Fibroblast of mammary gland (primary cell): ENCODE results near the gene DDX24.
"Not testable (repeated sequence)": the region's sequence is repeated elsewhere in the genome, so short reads cannot be mapped to it uniquely, and the experiment has no call there.

ENCODE experiments used
- DNase-seq: peaks from one replicate; pipeline ENCODE4 v3.0.0-alpha.2; 2010; ENCODE audit warnings: low read depth
- H3K4me3 ChIP-seq: 2 replicates; pipeline ENCODE4 v1.5.1; 2011; ENCODE audit warnings: low read depth, mild to moderate bottlenecking, low read length, moderate library complexity; ENCODE audit not compliant: control insufficient read depth
- TF ChIP-seq, protein P1 (sequence below): conservative IDR thresholded peaks from 2 replicates; pipeline ENCODE4 v1.5.1; 2011; ENCODE audit warnings: low read depth, low read length, inconsistent platforms; ENCODE audit not compliant: control insufficient read depth, insufficient read depth

DDX24 gene

DNA sequence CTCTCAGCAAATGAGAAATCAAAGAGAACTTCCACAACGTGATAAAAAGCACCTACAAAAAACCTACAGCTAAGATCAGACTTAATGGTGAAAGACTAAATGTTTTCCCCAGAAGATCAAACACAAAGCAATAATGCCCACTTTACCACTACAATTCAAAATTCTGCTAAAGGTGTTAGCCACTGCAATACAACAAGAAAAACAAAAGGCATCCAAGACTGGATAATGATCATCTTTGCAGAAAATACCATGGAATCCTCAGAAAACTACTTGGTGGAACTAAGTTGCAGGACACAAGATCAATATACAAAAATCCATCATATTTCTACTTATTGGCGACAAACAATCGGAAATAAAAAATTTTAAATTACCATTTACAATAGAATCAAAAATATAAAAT is 6.5 kb downstream of the DDX24 start:
- no peak for DNase-seq
- TF ChIP-seq, protein P1, sequence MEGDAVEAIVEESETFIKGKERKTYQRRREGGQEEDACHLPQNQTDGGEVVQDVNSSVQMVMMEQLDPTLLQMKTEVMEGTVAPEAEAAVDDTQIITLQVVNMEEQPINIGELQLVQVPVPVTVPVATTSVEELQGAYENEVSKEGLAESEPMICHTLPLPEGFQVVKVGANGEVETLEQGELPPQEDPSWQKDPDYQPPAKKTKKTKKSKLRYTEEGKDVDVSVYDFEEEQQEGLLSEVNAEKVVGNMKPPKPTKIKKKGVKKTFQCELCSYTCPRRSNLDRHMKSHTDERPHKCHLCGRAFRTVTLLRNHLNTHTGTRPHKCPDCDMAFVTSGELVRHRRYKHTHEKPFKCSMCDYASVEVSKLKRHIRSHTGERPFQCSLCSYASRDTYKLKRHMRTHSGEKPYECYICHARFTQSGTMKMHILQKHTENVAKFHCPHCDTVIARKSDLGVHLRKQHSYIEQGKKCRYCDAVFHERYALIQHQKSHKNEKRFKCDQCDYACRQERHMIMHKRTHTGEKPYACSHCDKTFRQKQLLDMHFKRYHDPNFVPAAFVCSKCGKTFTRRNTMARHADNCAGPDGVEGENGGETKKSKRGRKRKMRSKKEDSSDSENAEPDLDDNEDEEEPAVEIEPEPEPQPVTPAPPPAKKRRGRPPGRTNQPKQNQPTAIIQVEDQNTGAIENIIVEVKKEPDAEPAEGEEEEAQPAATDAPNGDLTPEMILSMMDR = no peak
- no peak overlapping the region for H3K4me3 ChIP-seq

DNA sequence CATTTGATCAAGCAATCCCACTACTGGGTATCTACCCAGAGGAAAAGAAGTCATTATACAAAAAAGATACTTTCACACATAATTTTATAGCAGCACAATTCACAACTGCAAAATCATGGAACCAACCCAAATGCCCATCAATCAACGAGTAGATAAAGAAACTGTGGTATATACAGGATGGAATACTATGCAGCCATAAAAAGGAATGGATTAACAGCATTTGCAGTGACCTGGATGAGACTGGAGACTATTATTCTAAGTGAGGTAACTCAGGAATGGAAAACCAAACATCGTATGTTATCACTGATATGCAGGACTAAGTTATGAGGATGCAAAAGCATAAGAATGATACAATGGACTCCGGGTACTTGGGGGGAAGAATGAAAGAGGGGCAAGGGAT is 8.9 kb downstream of the DDX24 start:
- not testable (repeated sequence) for DNase-seq, H3K4me3 ChIP-seq

DNA sequence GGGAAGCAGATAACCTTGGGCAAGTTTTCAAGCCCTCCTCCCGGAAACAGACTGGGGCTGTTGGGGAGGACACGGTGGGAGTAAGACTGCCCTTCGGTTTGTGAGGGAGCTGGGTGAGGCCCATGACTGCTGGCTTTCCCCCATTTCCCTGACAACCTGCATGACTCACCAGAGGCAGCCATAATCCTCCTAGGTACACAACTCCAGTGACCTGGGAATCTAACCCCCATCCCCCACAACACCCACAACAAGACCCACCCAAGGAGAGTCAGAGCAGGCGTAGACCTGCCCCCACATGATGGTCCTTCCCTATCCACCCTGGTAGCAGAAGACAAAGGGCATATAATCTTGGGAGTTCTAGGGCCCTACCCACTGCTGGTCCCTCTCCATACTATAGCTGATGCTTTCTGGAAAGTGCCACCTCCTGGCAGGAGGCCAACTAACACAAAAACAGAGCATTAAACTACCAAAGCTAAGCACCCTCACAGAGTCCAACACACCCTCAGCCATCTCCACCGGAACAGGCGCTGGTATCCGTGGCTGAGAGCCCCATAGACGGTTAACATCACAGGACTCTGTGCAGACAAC is 14.8 kb downstream of the DDX24 start:
- H3K4me3 ChIP-seq = no peak overlapping the region
- no peak for DNase-seq
- TF ChIP-seq, protein P1 = no peak

DNA sequence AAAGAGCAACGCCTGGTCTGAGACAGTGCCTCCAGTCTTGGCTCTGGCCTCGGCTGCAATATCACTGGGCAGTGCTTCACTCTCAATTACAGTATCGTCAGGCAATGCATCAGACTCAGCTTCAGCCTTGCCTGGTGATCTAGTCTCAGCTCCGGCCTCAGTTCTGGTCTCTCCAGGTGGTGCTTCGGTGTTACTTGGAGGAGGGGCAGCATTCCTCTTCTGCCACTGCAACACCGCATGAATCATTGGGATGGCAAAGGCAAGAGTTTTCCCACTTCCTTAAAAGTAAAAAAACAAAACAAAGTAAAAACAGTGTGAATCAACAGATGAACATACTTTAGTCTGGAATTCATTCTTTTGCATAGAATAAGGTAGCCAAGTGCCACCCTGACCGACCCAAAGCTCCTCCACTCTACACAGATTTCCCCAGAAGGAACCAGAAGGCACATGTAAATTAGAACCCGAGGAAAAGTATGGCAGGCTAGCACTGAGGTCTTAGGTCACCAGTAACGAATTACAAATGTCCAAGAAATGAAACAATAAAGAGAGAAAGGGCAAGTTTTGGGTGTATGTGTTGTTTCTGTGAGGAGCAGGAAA is 18.6 kb downstream of the DDX24 start:
- peak; percentile 55 for DNase-seq

DNA sequence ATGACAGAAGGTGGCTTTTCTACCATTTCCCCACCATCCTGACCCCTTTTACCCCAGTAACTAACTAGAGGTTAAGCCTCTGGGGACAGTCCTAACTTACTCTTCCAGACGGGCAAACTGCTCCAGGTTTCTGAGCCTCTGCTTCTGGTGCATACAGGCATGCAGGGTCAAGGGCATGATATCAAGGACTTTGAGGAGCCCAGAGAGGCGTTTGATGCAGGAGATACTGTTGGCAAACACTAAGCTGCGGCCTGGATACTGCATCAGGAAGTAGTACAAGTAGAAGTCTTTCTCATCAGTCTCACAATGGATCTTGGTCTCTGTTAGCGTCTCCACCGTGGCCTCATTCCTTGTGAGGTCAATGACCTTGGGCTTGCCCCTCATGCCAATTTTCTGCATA is 21.0 kb downstream of the DDX24 start:
- TF ChIP-seq, protein P1 = no peak
- no peak overlapping the region for H3K4me3 ChIP-seq
- DNase-seq = no peak

More for the DNA sequence above, 18.6 kb downstream of the DDX24 start:
- TF ChIP-seq, protein P1 = no peak
- H3K4me3 ChIP-seq = no peak overlapping the region

DNA sequence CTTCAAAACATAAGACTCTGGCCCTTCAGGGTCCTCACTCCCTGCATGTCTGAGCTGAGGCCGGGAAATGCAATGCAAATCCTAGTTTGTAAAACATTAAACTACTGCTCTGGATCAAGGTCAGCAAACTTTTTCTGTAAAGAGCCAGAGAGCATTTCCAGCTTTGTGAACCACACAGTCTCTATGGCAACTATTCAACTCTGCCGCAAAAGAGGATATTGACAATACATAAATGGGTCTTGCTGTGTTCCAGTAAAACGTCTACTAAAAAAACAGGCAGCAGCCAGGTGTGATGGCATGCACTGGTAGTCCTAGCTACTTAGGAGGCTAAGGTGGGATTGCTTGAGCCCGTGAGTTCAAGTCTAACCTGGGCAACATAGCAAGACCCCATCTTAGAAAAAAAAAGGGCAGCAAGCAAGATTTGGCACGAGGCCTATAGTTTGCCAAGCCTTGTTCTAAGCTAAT is 22.3 kb downstream of the DDX24 start:
- TF ChIP-seq, protein P1 = no peak
- DNase-seq = no peak
- H3K4me3 ChIP-seq = no peak overlapping the region

DNA sequence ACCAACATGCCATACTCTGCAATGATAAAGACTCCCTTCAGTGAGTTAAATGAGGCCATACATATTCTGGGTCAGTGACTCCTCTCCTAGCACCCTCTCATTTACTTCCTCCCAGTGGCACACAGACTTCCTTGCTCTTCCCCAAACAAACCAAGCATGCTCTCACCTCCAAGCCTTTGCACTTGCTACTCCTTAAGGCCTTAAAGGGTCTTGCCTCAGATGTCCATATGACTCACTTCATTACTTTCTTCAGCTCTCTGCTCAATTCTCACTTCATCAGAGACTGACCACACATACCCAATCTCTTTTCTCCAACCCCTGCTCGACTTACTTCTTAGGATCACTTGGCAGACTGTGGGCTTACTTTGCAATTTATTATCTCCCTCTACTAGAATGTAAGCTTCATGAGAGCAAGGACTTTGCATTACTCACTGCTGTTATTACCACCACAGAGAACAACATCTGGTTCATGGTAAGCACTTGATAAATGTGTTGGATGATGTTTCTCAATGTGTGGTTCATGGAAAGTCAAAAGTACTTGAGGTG is 22.8 kb downstream of the DDX24 start:
- DNase-seq = peak; percentile 40
- no peak overlapping the region for H3K4me3 ChIP-seq
- TF ChIP-seq, protein P1 = no peak
